NCI-H524 (cell line): ENCODE data around the gene RHPN2.
"Not testable (repeated sequence)": the region's sequence is repeated elsewhere in the genome, so short reads cannot be mapped to it uniquely, and the experiment has no call there.

ENCODE experiments used
- DNase-seq, 2 experiments: peaks; one replicate each; lab custom pipeline; 2025; lab: John Stamatoyannopoulos, UW

Gene RHPN2

DNA sequence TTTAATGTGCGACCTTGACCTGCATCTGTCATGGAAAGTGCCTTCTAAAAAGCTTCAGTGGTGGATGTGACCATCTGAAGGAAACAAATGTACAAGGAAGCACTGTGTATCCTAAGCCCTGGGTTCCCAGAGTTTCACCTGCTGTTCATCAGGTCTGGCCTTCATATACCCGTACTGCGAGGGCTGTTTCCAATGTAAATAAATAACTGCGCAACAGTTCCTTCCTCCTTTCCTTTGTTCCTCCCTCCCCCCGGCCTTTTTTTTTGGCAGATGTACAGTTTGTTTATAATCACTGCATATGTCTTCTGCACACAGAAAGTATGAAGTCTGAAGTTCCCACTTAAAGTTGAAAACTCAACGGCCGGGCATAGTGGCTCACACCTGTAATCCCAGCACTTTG, 87.4 kb downstream of the RHPN2 start:
- DNase-seq: no peak

DNA sequence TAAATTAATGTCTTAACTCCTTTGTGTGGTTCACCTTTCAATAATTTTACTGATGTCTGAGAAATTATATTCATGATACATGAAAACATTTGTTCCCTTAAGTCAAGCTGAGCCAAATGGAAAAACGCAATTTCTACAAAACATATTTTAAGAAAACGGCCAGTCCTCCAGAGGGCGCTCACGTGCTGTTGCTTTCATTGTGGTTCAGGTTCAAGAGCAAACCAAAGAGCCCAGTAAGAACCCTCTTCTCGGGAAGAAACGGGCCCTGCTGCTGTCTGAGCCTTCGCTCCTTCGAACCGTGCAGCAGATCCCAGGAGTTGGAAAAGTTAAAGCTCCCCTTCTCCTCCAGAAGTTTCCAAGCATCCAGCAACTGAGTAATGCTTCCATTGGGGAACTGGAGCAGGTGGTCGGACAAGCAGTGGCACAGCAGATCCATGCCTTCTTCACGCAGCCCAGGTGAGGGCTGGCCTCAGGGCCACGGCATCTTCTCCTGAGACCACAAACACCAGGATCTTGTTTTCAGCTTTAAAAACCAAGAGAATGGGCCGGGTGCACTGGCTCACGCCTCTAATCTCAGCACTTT, 88.4 kb downstream of the RHPN2 start:
- peak; percentile 6 to 67 for DNase-seq

DNA sequence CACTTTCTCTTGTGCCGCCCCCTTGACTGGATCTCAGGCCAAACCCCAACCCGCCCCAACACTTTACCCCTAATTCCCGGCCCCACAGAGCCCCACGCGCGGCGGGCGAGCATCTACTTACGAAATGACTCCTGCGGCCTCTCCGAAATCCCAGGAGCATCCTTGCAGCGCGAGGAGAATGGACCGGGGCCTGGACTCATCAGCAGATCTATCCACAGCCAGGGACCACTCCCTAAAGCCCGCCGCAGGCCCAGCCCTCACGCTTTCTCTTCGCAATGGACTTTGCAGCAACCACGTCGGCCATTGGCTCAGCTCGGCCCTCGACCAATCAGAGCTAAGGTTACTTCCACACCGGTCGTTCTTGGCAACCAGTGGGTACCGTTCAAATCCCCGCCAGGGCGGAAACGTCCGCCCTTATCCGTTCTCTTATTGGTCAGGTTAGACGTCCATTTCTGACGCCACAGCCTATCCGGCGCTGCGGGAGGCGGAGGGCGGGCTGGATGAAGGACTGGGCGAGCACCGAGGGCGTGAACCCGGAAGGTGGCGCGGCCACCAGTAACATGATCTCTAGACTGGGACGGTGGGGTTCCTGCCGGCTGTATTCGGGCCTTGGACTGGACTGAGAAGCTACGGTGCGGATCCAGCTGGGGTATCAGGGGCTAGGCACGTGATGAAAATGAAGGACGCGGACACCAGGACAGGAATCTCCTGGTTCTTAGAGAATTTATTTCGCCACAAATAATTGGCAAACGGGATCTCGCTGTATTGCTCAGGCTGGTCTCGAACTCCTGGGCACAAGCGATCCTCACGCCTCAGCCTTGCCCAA, 92.8 kb downstream of the RHPN2 start, which contains the start of the genes CEP89 and FAAP24:
Gene CEP89, minus strand, starts transcription at position 244 of the 826 bp plus-strand sequence. Its CDS starts 84 bp downstream, at position 160.
Gene FAAP24, plus strand, starts transcription at position 528 of the 826 bp plus-strand sequence. CDS start 955 bp downstream, outside the sequence.
- DNase-seq: peak; percentile 99 to 100

DNA sequence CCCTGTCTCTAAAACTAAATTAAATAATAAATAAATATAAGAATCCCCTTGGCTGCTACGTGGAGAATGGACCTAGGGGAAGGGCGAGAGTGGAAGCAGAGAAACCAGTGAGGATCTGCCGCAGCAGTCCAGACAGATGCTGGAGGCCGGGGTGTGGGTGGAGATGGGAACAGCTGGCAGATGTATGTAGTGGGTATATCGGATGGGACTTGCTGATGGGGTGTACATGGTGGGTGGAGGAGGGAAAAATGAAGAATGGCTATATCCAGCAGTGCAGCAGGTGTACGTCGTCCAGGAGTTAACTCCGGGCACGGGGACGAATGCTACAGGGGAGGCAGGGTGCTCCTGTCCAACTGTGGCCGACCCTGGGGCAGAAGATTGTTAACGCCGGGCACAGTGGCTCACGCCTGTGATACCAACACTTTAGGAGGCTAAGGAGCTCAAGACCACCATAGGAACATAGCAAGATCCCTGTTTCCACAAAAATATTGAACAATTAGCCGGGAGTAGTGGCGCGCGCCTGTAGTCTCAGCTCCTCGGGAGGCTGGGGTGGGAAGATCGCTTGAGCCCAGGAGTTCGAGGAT, 93.6 kb downstream of the RHPN2 start:
- no peak for DNase-seq

DNA sequence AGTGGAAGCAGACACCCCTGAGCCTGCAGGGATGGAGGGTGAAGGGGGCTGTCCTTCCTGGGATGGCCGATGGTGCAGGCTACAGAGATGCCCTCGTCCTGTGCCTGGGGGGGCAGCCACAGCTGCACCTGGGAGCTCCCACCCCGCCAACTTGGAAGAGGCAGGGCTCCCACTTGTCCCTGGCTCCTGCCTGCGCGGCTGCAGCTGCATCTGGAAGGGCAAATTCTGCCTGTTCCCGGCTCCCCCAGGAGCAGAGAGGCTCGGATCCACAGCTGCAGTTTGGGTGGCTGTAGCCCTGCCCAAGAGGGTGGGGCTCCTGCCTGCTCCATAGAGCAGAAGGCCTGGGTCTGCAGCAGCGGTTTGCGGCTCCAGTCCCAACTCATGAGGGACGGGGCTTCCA, 95.1 kb downstream of the RHPN2 start:
- no peak for DNase-seq

DNA sequence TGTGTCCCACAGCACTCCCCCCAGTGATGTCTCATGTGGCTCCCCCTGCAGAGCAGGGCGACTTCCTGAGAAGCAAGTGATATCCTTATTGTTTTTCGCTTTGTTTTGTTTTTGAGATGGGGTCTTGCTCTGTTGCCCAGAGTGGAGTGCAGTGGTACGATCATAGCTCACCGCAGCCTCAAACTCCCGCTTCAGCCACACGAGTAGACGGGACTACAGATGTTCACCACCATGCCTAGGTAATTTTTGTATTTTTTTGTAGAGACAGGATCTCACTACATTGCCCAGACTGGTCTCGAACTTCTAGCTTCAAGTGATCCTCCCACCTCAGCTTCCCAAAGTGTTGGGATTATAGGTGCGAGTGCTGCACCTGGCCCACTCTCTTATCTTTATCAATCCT, 97.9 kb downstream of the RHPN2 start:
- DNase-seq: no peak

DNA sequence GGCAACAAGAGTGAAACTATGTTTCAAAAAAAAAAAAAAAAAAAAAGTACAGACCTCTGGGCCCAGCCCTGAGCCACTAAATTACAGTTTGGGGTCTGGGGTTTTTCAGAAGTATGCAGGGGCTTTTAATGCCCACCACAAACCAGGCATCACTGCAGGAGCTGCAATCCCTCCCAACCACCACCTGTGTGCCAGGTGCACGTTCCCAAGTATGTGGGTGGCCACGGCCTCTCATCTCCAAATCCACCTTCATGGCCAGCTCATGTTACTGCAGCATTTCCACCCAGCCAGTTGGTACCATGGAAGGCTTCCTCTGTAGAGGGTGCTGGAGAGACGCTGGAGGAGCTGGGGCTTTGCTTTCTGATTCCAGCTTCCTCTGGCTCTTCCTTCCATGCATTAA, 119.4 kb downstream of the RHPN2 start:
- no peak for DNase-seq

DNA sequence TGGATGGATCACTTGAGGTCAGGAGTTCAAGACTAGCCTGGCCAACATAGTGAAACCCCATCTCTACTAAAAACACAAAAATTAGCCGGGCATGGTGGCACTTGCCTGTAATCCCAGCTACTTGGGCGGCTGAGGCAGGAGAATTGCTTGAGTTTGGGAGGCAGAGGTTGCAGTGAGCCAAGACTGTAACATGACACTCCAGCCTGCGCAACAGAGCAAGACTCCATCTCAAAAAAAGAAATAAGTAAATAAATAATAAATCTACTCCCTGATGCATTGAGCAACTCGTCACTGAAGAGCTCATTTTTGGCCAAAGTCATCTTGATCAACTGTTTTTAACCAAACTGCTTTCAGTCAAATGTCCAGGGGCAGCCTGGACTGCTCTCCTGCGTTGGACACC, 123.4 kb downstream of the RHPN2 start:
- DNase-seq: not testable (repeated sequence)

DNA sequence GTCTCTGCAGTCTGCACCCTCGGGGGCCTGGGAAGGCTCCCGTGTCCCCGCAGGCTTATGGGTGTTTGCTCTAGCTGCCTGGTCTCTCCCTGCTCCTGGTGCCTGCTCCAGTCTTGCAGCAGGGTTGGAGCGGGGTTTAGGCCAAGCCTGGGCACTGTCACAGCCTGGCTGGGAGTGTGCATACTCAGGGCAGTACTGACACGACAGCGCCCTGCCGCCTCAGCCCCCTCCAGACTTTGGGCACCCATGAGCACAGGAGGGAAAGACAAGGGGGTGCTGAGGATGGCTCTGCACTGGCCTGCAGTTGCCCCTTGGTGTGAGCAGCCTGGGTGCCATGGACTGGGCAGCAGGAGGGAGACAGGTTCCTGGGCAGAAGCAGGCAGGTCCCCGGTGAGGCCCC, 128.6 kb downstream of the RHPN2 start:
- no peak for DNase-seq

DNA sequence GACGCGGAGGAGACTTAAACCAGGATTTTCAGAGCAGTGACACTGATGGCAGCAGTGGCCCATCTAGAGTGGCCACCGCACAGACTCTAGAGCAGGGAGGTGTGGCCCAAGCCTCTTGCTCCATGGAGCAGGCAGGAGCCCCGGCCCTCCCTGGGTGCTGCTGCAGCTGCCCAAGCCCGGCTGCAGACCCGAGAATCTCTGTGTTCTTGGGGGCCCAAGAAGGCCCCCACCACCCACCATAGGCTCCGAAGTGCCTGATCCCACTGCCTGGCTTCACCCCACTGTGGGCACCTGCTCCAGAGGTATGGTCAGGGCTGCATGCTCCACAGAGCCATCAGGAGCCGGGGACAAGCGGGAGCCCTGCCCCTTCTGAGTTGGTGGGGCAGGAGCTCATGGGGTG, 129.1 kb downstream of the RHPN2 start:
- DNase-seq: no peak

DNA sequence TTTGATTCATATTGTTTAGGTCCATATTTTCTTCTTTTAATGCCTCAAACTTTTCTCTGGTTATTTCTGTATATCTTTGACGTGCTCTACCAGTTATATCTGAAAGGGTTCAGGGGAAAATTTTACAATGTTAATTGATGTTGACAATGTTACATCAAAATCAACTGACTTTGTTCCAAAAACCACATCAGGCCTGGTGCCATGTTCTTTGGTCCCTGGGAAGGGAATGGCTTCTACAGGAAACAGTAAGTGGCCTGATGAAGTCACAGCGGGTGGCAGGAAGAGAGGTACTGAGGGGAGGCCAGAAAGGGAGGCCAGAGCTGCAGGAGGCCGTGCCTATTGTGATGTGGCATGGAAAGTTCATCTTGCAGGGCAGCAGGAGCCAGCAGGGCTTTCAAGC, 131.1 kb downstream of the RHPN2 start:
- DNase-seq: no peak

DNA sequence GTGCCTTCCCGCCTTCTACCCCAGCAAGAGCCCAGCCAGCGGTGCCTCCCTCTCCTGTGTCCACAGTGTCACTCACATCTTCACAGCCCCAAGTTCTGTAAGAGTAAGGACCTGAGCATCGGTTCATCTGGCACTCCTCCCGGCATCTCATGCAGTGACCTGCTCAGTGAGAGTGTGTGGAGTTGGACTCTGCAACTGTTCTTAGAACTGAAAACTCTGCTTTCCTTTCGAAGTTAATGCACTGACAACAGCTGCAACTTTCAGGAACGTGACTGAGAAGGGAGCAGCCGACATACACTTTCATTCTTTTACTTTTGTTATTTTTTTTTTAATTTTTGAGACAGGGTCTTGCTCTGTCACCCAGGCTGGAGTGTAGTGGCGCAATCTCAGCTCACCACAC, 134.1 kb downstream of the RHPN2 start:
- DNase-seq: no peak

DNA sequence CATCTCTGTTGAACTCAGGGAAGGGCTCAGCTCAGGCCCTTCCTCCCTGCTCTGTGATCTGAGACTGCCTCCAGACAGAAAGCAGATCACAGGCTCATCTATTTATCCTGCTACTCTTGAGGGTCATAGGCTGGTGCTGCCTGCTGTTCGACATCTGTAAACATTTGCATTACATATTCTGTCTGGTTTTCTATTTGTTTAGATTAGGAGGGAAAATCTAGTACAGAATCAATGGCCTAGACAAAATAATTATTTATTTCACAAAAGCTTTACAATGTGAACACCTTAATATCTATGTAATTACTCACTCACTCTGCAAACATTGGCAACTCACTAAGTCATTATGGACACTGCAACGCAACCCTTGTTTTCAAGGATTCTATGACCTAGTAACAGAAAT, 135.9 kb downstream of the RHPN2 start:
- DNase-seq: no peak
